HG03066 (cell line): ENCODE data around the gene OR52E6.
A peak's percentile ranks its signal among the peaks of the same experiment; 100 is the strongest.

Source experiments
- ATAC-seq: cut with Tn5 transposase; IDR thresholded peaks from one replicate; pipeline ENCODE4 v1.9.1; 2021; ENCODE audit warnings: low read depth; ENCODE audit not compliant: unreplicated experiment

OR52E6 gene

GRCh38 chr11:5841797-5842196 lies at the start of gene OR52E6:
Gene OR52E6, minus strand, starts transcription at chr11:5841897. Its CDS starts 0 bp downstream, at chr11:5841897.
- ATAC-seq: no peak

- ATAC-seq: no peak
Observed at GRCh38 chr11:5891216-5891800, 49.6 kb upstream of the OR52E6 start.

- ATAC-seq: no peak
Observed at GRCh38 chr11:5887661-5888060, 46.0 kb upstream of the OR52E6 start.

GRCh38 chr11:5887172-5887571 lies 45.5 kb upstream of the OR52E6 start:
- ATAC-seq: no peak

- no peak for ATAC-seq
Observed at GRCh38 chr11:5881756-5882155, 40.1 kb upstream of the OR52E6 start.

- no peak for ATAC-seq
Observed at GRCh38 chr11:5880329-5880728, 38.6 kb upstream of the OR52E6 start, which contains the start of gene OR52E4. Gene OR52E4, plus strand, starts transcription at chr11:5880629. Its CDS starts 3,664 bp downstream, at chr11:5884293.

GRCh38 chr11:5878564-5878963 lies 36.9 kb upstream of the OR52E6 start:
- no peak for ATAC-seq

- ATAC-seq: no peak
Observed at GRCh38 chr11:5865826-5866225, 24.1 kb upstream of the OR52E6 start.

- no peak for ATAC-seq
Observed at GRCh38 chr11:5857590-5857989, 15.9 kb upstream of the OR52E6 start, which contains the start of gene OR52E8. Gene OR52E8, minus strand, starts transcription at chr11:5857690. Its CDS starts 0 bp downstream, at chr11:5857690.

GRCh38 chr11:5851002-5851401 lies 9.3 kb upstream of the OR52E6 start:
- no peak for ATAC-seq

- no peak for ATAC-seq
Observed at GRCh38 chr11:5847711-5848110, 6.0 kb upstream of the OR52E6 start.

- ATAC-seq: no peak
Observed at GRCh38 chr11:5846701-5847100, 5.0 kb upstream of the OR52E6 start.

- no peak for ATAC-seq
Observed at GRCh38 chr11:5837695-5838094, 4.0 kb downstream of the OR52E6 start.

- ATAC-seq: no peak
Observed at GRCh38 chr11:5833446-5833845, 8.3 kb downstream of the OR52E6 start.

GRCh38 chr11:5831196-5831829 lies 10.4 kb downstream of the OR52E6 start:
- no peak for ATAC-seq

- no peak for ATAC-seq
Observed at GRCh38 chr11:5818245-5818886, 23.3 kb downstream of the OR52E6 start.

GRCh38 chr11:5815534-5815933 lies 26.2 kb downstream of the OR52E6 start:
- ATAC-seq: no peak

GRCh38 chr11:5809905-5810795 lies 31.5 kb downstream of the OR52E6 start:
- ATAC-seq: no peak

GRCh38 chr11:5809122-5809519 lies 32.6 kb downstream of the OR52E6 start:
- peak; percentile 33 for ATAC-seq

- ATAC-seq: peak; percentile 96
Observed at GRCh38 chr11:5808500-5809121, 33.1 kb downstream of the OR52E6 start, which contains the start of gene OR52N2. Gene OR52N2, plus strand, starts transcription at chr11:5808924. Its CDS starts 11,412 bp downstream, at chr11:5820336.
